BLaER1 (cell line): ENCODE data around the gene ING5.
"Not testable (repeated sequence)": the region's sequence is repeated elsewhere in the genome, so short reads cannot be mapped to it uniquely, and the experiment has no call there.

Experiments
- H3K27ac ChIP-seq: shearing (Covaris generic); formaldehyde crosslinking; 2 replicates; pipeline ENCODE4 v1.8.1; 2022
- H3K27me3 ChIP-seq: shearing (Covaris generic); formaldehyde crosslinking; 2 replicates; pipeline ENCODE4 v1.8.1; 2022
- H3K36me3 ChIP-seq: shearing (Covaris generic); formaldehyde crosslinking; 2 replicates; pipeline ENCODE4 v1.8.1; 2022
- H3K4me1 ChIP-seq: shearing (Covaris generic); formaldehyde crosslinking; 2 replicates; pipeline ENCODE4 v1.8.1; 2022
- H3K4me2 ChIP-seq: shearing (Covaris generic); formaldehyde crosslinking; 2 replicates; pipeline ENCODE4 v1.8.1; 2022
- H3K4me3 ChIP-seq: shearing (Covaris generic); formaldehyde crosslinking; 2 replicates; pipeline ENCODE4 v1.8.1; 2022
- H3K9ac ChIP-seq: shearing (Covaris generic); formaldehyde crosslinking; 2 replicates; pipeline ENCODE4 v1.8.1; 2022
- H3K9me3 ChIP-seq: shearing (Covaris generic); formaldehyde crosslinking; 2 replicates; pipeline ENCODE4 v1.8.1; 2022
- H4K20me1 ChIP-seq: shearing (Covaris generic); formaldehyde crosslinking; 2 replicates; pipeline ENCODE4 v1.8.1; 2022
- Cebpa-rat ChIP-seq: shearing (Covaris generic); IDR thresholded peaks from 2 replicates; pipeline ENCODE4 v1.8.1; 2022

The ING5 gene

GRCh38 chr2:241733391-241734207 lies 31.8 kb downstream of the ING5 start:
- Histone ChIP-seq H3K4me2 (peak overlapping the region; percentile 98), H3K36me3 (peaks cover 15% of the 10 kb centered on the region), H3K27me3 (no peaks in the 10 kb centered on the region), H3K4me3 (peak overlapping the region; percentile 81), H4K20me1 (peaks cover 18% of the 10 kb centered on the region), H3K27ac (peak overlapping the region; percentile 93), H3K9ac (peak overlapping the region; percentile 86), H3K4me1 (peaks cover 84% of the 10 kb centered on the region), H3K9me3 (no peaks in the 10 kb centered on the region)
- no peak for TF ChIP-seq Cebpa-rat

- peak overlapping the region; percentile 93 for H3K27ac ChIP-seq
- peaks cover 13% of the 10 kb centered on the region for H3K36me3 ChIP-seq
- peak overlapping the region; percentile 86 for H3K9ac ChIP-seq
- no peaks in the 10 kb centered on the region for H3K27me3 ChIP-seq
- no peaks in the 10 kb centered on the region for H3K9me3 ChIP-seq
- no peak for TF ChIP-seq Cebpa-rat
- H4K20me1 ChIP-seq, result peaks cover 24% of the 10 kb centered on the region
- H3K4me2 ChIP-seq, result peak overlapping the region; percentile 98
- peak overlapping the region; percentile 81 for H3K4me3 ChIP-seq
- peaks cover 84% of the 10 kb centered on the region for H3K4me1 ChIP-seq
These were observed 32.3 kb downstream of the ING5 start for GRCh38 chr2:241734208-241734466.

GRCh38 chr2:241734467-241735208 lies 32.8 kb downstream of the ING5 start, which contains the start of gene D2HGDH:
Gene D2HGDH (plus strand): TSS chr2:241734630. CDS start chr2:241735225, 595 bp downstream.
- peaks cover 18% of the 10 kb centered on the region for H3K36me3 ChIP-seq
- no peak for TF ChIP-seq Cebpa-rat
- H3K4me1 ChIP-seq, result peaks cover 87% of the 10 kb centered on the region
- H3K27me3 ChIP-seq, result no peaks in the 10 kb centered on the region
- H4K20me1 ChIP-seq, result peaks cover 29% of the 10 kb centered on the region
- peak within 1 kb of the TSS; percentile 98 for H3K4me2 ChIP-seq
- H3K27ac ChIP-seq, result peak within 1 kb of the TSS; percentile 93
- no peaks in the 10 kb centered on the region for H3K9me3 ChIP-seq
- H3K4me3 ChIP-seq, result peak within 1 kb of the TSS; percentile 81
- H3K9ac ChIP-seq, result peak within 1 kb of the TSS; percentile 86

GRCh38 chr2:241736111-241736510 lies 34.3 kb downstream of the ING5 start:
- Histone ChIP-seq H3K9me3 (no peaks in the 10 kb centered on the region), H3K4me3 (no peak overlapping the region), H3K27ac (no peak overlapping the region), H3K36me3 (peaks cover 18% of the 10 kb centered on the region), H3K4me2 (peak overlapping the region; percentile 94), H3K27me3 (no peaks in the 10 kb centered on the region), H3K4me1 (peaks cover 87% of the 10 kb centered on the region), H3K9ac (no peak overlapping the region; the same call in 1 of the 2 replicates), H4K20me1 (peaks cover 44% of the 10 kb centered on the region)
- no peak for TF ChIP-seq Cebpa-rat

- Histone ChIP-seq H3K27ac (no peak overlapping the region; the same call in 1 of the 2 replicates), H4K20me1 (peaks cover 64% of the 10 kb centered on the region), H3K9me3 (no peaks in the 10 kb centered on the region), H3K27me3 (no peaks in the 10 kb centered on the region), H3K4me3 (no peak overlapping the region), H3K9ac (no peak overlapping the region), H3K4me2 (peak overlapping the region; percentile 94), H3K36me3 (peaks cover 18% of the 10 kb centered on the region), H3K4me1 (peaks cover 89% of the 10 kb centered on the region)
- no peak for TF ChIP-seq Cebpa-rat
These were observed 36.3 kb downstream of the ING5 start for GRCh38 chr2:241738040-241738686.

- H3K27ac ChIP-seq, result no peak overlapping the region
These were observed 37.3 kb downstream of the ING5 start for GRCh38 chr2:241739177-241739576.

GRCh38 chr2:241739651-241740050 lies 37.8 kb downstream of the ING5 start:
- H3K4me1 ChIP-seq, result peaks cover 93% of the 10 kb centered on the region
- no peaks in the 10 kb centered on the region for H3K9me3 ChIP-seq
- no peaks in the 10 kb centered on the region for H3K27me3 ChIP-seq
- H4K20me1 ChIP-seq, result peaks cover 79% of the 10 kb centered on the region
- H3K4me2 ChIP-seq, result peak overlapping the region; percentile 94
- TF ChIP-seq Cebpa-rat, result no peak
- no peak overlapping the region for H3K4me3 ChIP-seq
- H3K27ac ChIP-seq, result no peak overlapping the region
- no peak overlapping the region for H3K9ac ChIP-seq
- H3K36me3 ChIP-seq, result peaks cover 23% of the 10 kb centered on the region

More at GRCh38 chr2:241739177-241739576, 37.3 kb downstream of the ING5 start:
- Histone ChIP-seq H3K9ac (no peak overlapping the region), H3K36me3 (peaks cover 18% of the 10 kb centered on the region), H3K4me3 (no peak overlapping the region), H3K4me1 (peaks cover 89% of the 10 kb centered on the region), H3K27me3 (no peaks in the 10 kb centered on the region), H3K9me3 (no peaks in the 10 kb centered on the region), H3K4me2 (peak overlapping the region; percentile 94), H4K20me1 (peaks cover 74% of the 10 kb centered on the region)
- TF ChIP-seq Cebpa-rat, result no peak

GRCh38 chr2:241741016-241741415 lies 39.2 kb downstream of the ING5 start:
- H3K9ac ChIP-seq, result no peak overlapping the region
- no peak overlapping the region for H3K4me3 ChIP-seq
- H3K9me3 ChIP-seq, result no peaks in the 10 kb centered on the region
- H3K4me1 ChIP-seq, result peaks cover 100% of the 10 kb centered on the region
- peak; percentile 70; the same call in 1 of the 2 replicates for TF ChIP-seq Cebpa-rat
- H4K20me1 ChIP-seq, result peaks cover 79% of the 10 kb centered on the region
- peak overlapping the region; percentile 94 for H3K4me2 ChIP-seq
- no peaks in the 10 kb centered on the region for H3K27me3 ChIP-seq
- H3K27ac ChIP-seq, result no peak overlapping the region
- H3K36me3 ChIP-seq, result peaks cover 27% of the 10 kb centered on the region

- peaks cover 5% of the 10 kb centered on the region; the same call in 1 of the 2 replicates for H3K9me3 ChIP-seq
- H4K20me1 ChIP-seq, result peaks cover 76% of the 10 kb centered on the region
- H3K4me1 ChIP-seq, result peaks cover 96% of the 10 kb centered on the region
- no peak overlapping the region for H3K9ac ChIP-seq
- H3K27me3 ChIP-seq, result no peaks in the 10 kb centered on the region
- no peak overlapping the region for H3K27ac ChIP-seq
- H3K36me3 ChIP-seq, result peaks cover 36% of the 10 kb centered on the region
- H3K4me2 ChIP-seq, result peak overlapping the region; percentile 94
- H3K4me3 ChIP-seq, result no peak overlapping the region
- no peak for TF ChIP-seq Cebpa-rat
These were observed 40.6 kb downstream of the ING5 start for GRCh38 chr2:241742320-241742939.

GRCh38 chr2:241743008-241743407 lies 41.2 kb downstream of the ING5 start:
- peaks cover 70% of the 10 kb centered on the region for H4K20me1 ChIP-seq
- not testable (repeated sequence) for H3K9me3 ChIP-seq, H3K4me3 ChIP-seq, H3K9ac ChIP-seq, H3K27me3 ChIP-seq
- H3K36me3 ChIP-seq, result peaks cover 40% of the 10 kb centered on the region
- 0 out of 2 replicates have a peak overlapping the region, but pooled peaks have one; percentile 49 for H3K27ac ChIP-seq
- peak overlapping the region; percentile 92 for H3K4me2 ChIP-seq
- peaks cover 90% of the 10 kb centered on the region for H3K4me1 ChIP-seq
